GM23338 (cell line): Measurements from ENCODE around the gene MATN1. TPM values are rescaled to one million over a fixed set of nuclear protein-coding genes. Genes with fewer than 3 reads are reported as not detected.

Source experiments
- ATAC-seq: fragments of 200-7000 bp; cut with Tn5 transposase; 3 replicates; pipeline ENCODE4 v1.9.1; 2020
- DNase-seq: peaks from one replicate; pipeline ENCODE4 v3.0.0-alpha.2; 2015; ENCODE audit warnings: low spot score
- H2AFZ ChIP-seq: fragments of 200-600 bp; sonication (generic); 2 replicates; pipeline ENCODE4 v1.8.0; 2016; ENCODE audit warnings: antibody characterized with exemption, mild to moderate bottlenecking, moderate library complexity
- H3F3A ChIP-seq: fragments of 200-600 bp; sonication (generic); replicated peaks from 2 replicates; pipeline ENCODE4 v1.8.0; 2017; ENCODE audit warnings: antibody characterized with exemption, mixed run types, low read depth
- H3K27ac ChIP-seq: fragments of 200-600 bp; sonication (generic); 2 replicates; pipeline ENCODE4 v1.6.1; 2016; ENCODE audit warnings: low read depth
- H3K27me3 ChIP-seq: fragments of 200-600 bp; sonication (generic); 2 replicates; pipeline ENCODE4 v1.8.0; 2016; ENCODE audit warnings: mild to moderate bottlenecking, mixed run types, moderate library complexity; ENCODE audit not compliant: insufficient read depth
- H3K36me3 ChIP-seq: fragments of 200-600 bp; sonication (generic); 2 replicates; pipeline ENCODE4 v1.8.0; 2016; ENCODE audit warnings: mild to moderate bottlenecking; ENCODE audit not compliant: insufficient read depth
- H3K4me1 ChIP-seq: fragments of 200-600 bp; sonication (generic); 2 replicates; pipeline ENCODE4 v1.8.0; 2016; ENCODE audit warnings: mild to moderate bottlenecking, moderate library complexity; ENCODE audit not compliant: insufficient read depth
- H3K4me2 ChIP-seq: fragments of 200-600 bp; sonication (generic); 2 replicates; pipeline ENCODE4 v1.7.1; 2017; ENCODE audit warnings: mixed run types
- H3K4me3 ChIP-seq: fragments of 200-600 bp; sonication (generic); 2 replicates; pipeline ENCODE4 v1.6.1; 2016; ENCODE audit warnings: mixed run types
- H3K79me2 ChIP-seq: fragments of 200-600 bp; sonication (generic); replicated peaks from 2 replicates; pipeline ENCODE4 v1.8.0; 2017; ENCODE audit warnings: mild to moderate bottlenecking; ENCODE audit not compliant: insufficient read depth
- H3K9me2 ChIP-seq: fragments of 200-600 bp; sonication (generic); 2 replicates; pipeline ENCODE4 v1.8.0; 2017; ENCODE audit not compliant: insufficient read depth
- H4K20me1 ChIP-seq: fragments of 200-600 bp; sonication (generic); replicated peaks from 2 replicates; pipeline ENCODE4 v1.8.0; 2017; ENCODE audit warnings: mild to moderate bottlenecking; ENCODE audit not compliant: insufficient read depth
- H3K27ac Mint-ChIP-seq: 2 replicates; pipeline ENCODE4 v1.8.0; 2020; ENCODE audit warnings: inconsistent platforms, mild to moderate bottlenecking, moderate library complexity, mixed read lengths
- H3K27me3 Mint-ChIP-seq: 3 replicates; pipeline ENCODE4 v1.8.0; 2022; ENCODE audit warnings: low read depth, mild to moderate bottlenecking, moderate library complexity, mixed read lengths, inconsistent platforms; ENCODE audit not compliant: insufficient read depth, poor library complexity
- H3K36me3 Mint-ChIP-seq: 3 replicates; pipeline ENCODE4 v1.8.0; 2021; ENCODE audit warnings: low read depth, mild to moderate bottlenecking, inconsistent platforms, moderate library complexity, mixed read lengths
- H3K4me1 Mint-ChIP-seq: 3 replicates; pipeline ENCODE4 v1.8.0; 2020; ENCODE audit warnings: mild to moderate bottlenecking, inconsistent platforms, mixed read lengths
- H3K4me3 Mint-ChIP-seq: 3 replicates; pipeline ENCODE4 v1.8.0; 2021; ENCODE audit warnings: moderate library complexity, mild to moderate bottlenecking, inconsistent platforms, mixed read lengths
- H3K9me3 Mint-ChIP-seq: 3 replicates; pipeline ENCODE4 v1.8.0; 2020; ENCODE audit warnings: moderate library complexity, mild to moderate bottlenecking, inconsistent platforms, mixed read lengths
- CREB1 ChIP-seq: fragments of 250-450 bp; sonication (Bioruptor Pico); IDR thresholded peaks from 2 replicates; pipeline ENCODE4 v1.5.0; 2020; ENCODE audit warnings: low read depth, mild to moderate bottlenecking, moderate library complexity
- ETS1 ChIP-seq: IDR thresholded peaks from 2 replicates; pipeline ENCODE4 v1.6.1; 2016; ENCODE audit warnings: antibody characterized with exemption
- EZH2 ChIP-seq: fragments of 200-600 bp; sonication (generic); IDR thresholded peaks from one replicate; pipeline ENCODE4 v1.8.0; 2017; ENCODE audit warnings: antibody characterized with exemption, mild to moderate bottlenecking, low read depth; ENCODE audit not compliant: unreplicated experiment
- EZH2phosphoT487 ChIP-seq: fragments of 200-600 bp; sonication (generic); IDR thresholded peaks from one replicate; pipeline ENCODE4 v1.8.1; 2018; ENCODE audit warnings: antibody characterized with exemption; ENCODE audit not compliant: unreplicated experiment
- JUNB ChIP-seq: IDR thresholded peaks from one replicate; pipeline ENCODE4 v1.6.1; 2016; ENCODE audit warnings: antibody characterized with exemption; ENCODE audit not compliant: unreplicated experiment
- NANOG ChIP-seq: IDR thresholded peaks from 2 replicates; pipeline ENCODE4 v1.6.1; 2016; ENCODE audit warnings: antibody characterized with exemption, borderline replicate concordance
- POLR2AphosphoS5 ChIP-seq: IDR thresholded peaks from 2 replicates; pipeline ENCODE4 v1.6.1; 2016; ENCODE audit warnings: antibody characterized with exemption, low read depth
- ZNF114 ChIP-seq: fragments of 250-450 bp; sonication (Bioruptor Pico); IDR thresholded peaks from 2 replicates; pipeline ENCODE4 v1.5.0; 2020; ENCODE audit warnings: mild to moderate bottlenecking, moderate library complexity
- ZNF331 ChIP-seq: fragments of 250-450 bp; sonication (Bioruptor Pico); IDR thresholded peaks from 2 replicates; pipeline ENCODE4 v1.5.0; 2020; ENCODE audit warnings: low read depth, mild to moderate bottlenecking, moderate library complexity
- polyA plus RNA-seq: library from polyadenylated mRNA; unstranded; fragments of >200 nt; fragmentation: Nextera tagmentation; extraction: Ambion mirVana; gene quantifications from 2 replicates; pipeline ENCODE4 v1.2.1, GENCODE V29; 2016
- total RNA-seq: library from RNA; depleted of rRNA; stranded (reverse); fragments of >200 nt; shearing (Covaris generic); gene quantifications from 2 replicates; pipeline ENCODE4 v1.2.3, GENCODE V29; 2014
- TF ChIP-seq, protein P1 (sequence below): IDR thresholded peaks from one replicate; pipeline ENCODE4 v1.6.1; 2018; ENCODE audit warnings: antibody characterized with exemption; ENCODE audit not compliant: unreplicated experiment

The MATN1 gene
- total and polyA plus RNA-seq, 2 experiments from 2014 or later = 0.08 to 0.31 TPM

- H3K4me1 ChIP-seq = peaks cover 6% of the 10 kb centered on the region
- H3K4me1 Mint-ChIP-seq = peaks cover 13% of the 10 kb centered on the region; the same call in 2 of the 3 replicates
- H3K36me3 ChIP-seq = no peaks in the 10 kb centered on the region
- no peaks in the 10 kb centered on the region for H3K27me3 ChIP-seq
- H3K79me2 ChIP-seq = no peaks in the 10 kb centered on the region
- no peak overlapping the region for H3K4me3 ChIP-seq
- peaks cover 17% of the 10 kb centered on the region for H3K27me3 Mint-ChIP-seq
- DNase-seq = no peak
- TF ChIP-seq EZH2phosphoT487 = no peak
- TF ChIP-seq EZH2 = no peak
- TF ChIP-seq, protein P1, sequence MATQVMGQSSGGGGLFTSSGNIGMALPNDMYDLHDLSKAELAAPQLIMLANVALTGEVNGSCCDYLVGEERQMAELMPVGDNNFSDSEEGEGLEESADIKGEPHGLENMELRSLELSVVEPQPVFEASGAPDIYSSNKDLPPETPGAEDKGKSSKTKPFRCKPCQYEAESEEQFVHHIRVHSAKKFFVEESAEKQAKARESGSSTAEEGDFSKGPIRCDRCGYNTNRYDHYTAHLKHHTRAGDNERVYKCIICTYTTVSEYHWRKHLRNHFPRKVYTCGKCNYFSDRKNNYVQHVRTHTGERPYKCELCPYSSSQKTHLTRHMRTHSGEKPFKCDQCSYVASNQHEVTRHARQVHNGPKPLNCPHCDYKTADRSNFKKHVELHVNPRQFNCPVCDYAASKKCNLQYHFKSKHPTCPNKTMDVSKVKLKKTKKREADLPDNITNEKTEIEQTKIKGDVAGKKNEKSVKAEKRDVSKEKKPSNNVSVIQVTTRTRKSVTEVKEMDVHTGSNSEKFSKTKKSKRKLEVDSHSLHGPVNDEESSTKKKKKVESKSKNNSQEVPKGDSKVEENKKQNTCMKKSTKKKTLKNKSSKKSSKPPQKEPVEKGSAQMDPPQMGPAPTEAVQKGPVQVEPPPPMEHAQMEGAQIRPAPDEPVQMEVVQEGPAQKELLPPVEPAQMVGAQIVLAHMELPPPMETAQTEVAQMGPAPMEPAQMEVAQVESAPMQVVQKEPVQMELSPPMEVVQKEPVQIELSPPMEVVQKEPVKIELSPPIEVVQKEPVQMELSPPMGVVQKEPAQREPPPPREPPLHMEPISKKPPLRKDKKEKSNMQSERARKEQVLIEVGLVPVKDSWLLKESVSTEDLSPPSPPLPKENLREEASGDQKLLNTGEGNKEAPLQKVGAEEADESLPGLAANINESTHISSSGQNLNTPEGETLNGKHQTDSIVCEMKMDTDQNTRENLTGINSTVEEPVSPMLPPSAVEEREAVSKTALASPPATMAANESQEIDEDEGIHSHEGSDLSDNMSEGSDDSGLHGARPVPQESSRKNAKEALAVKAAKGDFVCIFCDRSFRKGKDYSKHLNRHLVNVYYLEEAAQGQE = no peak
- TF ChIP-seq CREB1 (CRISPR knock-in tag) = no peak
- H3K9me3 Mint-ChIP-seq = peaks cover 4% of the 10 kb centered on the region; the same call in 1 of the 3 replicates
- no peaks in the 10 kb centered on the region for H4K20me1 ChIP-seq
- H3K9me2 ChIP-seq = no peaks in the 10 kb centered on the region
- H3K4me3 Mint-ChIP-seq = no peak overlapping the region; the same call in 2 of the 3 replicates
- H3K36me3 Mint-ChIP-seq = no peaks in the 10 kb centered on the region
- no peak overlapping the region for H2AFZ ChIP-seq
- no peaks in the 10 kb centered on the region for H3F3A ChIP-seq
- no peak overlapping the region for H3K27ac Mint-ChIP-seq
- no peak for ATAC-seq
- no peak overlapping the region for H3K4me2 ChIP-seq
- no peak overlapping the region for H3K27ac ChIP-seq
These were observed 11.2 kb upstream of the MATN1 start for GRCh38 chr1:30734580-30734979.

DNA sequence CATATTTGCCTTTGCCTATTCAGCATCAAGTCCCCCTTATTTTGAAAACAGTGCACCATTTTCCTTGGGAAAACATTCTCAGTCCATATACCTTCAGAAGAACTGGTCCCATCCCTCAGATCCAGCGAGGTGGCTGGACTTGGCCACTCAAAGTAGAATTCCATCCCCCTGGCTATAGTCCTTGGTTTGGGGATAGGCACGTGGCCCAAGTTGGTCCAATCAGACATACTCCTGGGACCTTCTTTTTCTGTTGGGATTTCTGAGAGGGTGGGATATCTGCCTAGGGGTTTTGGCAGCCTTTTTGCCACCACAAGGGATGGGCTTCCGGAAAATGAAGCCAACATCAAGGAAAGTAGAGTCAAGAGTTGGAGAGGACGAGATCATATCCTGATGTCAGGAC is 10.7 kb upstream of the MATN1 start:
- no peak overlapping the region for H3K27ac Mint-ChIP-seq
- Histone ChIP-seq H3K36me3 (no peaks in the 10 kb centered on the region), H3K4me2 (no peak overlapping the region), H3F3A (no peaks in the 10 kb centered on the region), H4K20me1 (no peaks in the 10 kb centered on the region), H2AFZ (no peak overlapping the region), H3K9me2 (no peaks in the 10 kb centered on the region), H3K4me1 (peaks cover 6% of the 10 kb centered on the region), H3K27me3 (no peaks in the 10 kb centered on the region), H3K27ac (no peak overlapping the region), H3K79me2 (no peaks in the 10 kb centered on the region), H3K4me3 (no peak overlapping the region)
- peaks cover 13% of the 10 kb centered on the region; the same call in 2 of the 3 replicates for H3K4me1 Mint-ChIP-seq
- H3K36me3 Mint-ChIP-seq = no peaks in the 10 kb centered on the region
- peaks cover 15% of the 10 kb centered on the region for H3K27me3 Mint-ChIP-seq
- H3K4me3 Mint-ChIP-seq = no peak overlapping the region
- TF ChIP-seq ZNF331 (CRISPR knock-in tag) = no peak
- no peak for TF ChIP-seq POLR2AphosphoS5
- no peak for TF ChIP-seq CREB1 (CRISPR knock-in tag)
- no peak for TF ChIP-seq JUNB
- H3K9me3 Mint-ChIP-seq = peaks cover 4% of the 10 kb centered on the region; the same call in 1 of the 3 replicates
- ATAC-seq (no peak), DNase-seq (no peak)

- Mint-ChIP-seq H3K9me3 (no peaks in the 10 kb centered on the region), H3K27ac (no peak overlapping the region), H3K36me3 (no peaks in the 10 kb centered on the region), H3K27me3 (peaks cover 12% of the 10 kb centered on the region), H3K4me3 (no peak overlapping the region), H3K4me1 (peaks cover 16% of the 10 kb centered on the region)
- no peaks in the 10 kb centered on the region for H3K36me3 ChIP-seq
- no peak overlapping the region for H2AFZ ChIP-seq
- DNase-seq = no peak
- H3K79me2 ChIP-seq = no peaks in the 10 kb centered on the region
- peak; percentile 22; the same call in 1 of the 3 replicates for ATAC-seq
- no peaks in the 10 kb centered on the region for H3F3A ChIP-seq
- no peak overlapping the region for H3K4me3 ChIP-seq
- H3K4me2 ChIP-seq = no peak overlapping the region
- no peaks in the 10 kb centered on the region for H4K20me1 ChIP-seq
- no peaks in the 10 kb centered on the region for H3K9me2 ChIP-seq
- H3K27ac ChIP-seq = no peak overlapping the region
- H3K4me1 ChIP-seq = peaks cover 6% of the 10 kb centered on the region
- H3K27me3 ChIP-seq = no peaks in the 10 kb centered on the region
- TF ChIP-seq ETS1 (no peak), CREB1 (CRISPR knock-in tag) (no peak), NANOG (no peak), EZH2phosphoT487 (no peak), POLR2AphosphoS5 (no peak), EZH2 (no peak), ZNF114 (CRISPR knock-in tag) (no peak)
- TF ChIP-seq, protein P1 = no peak
These were observed 10.1 kb upstream of the MATN1 start for GRCh38 chr1:30733493-30733892.
